WTC11 (cell line): ENCODE results near the gene TAOK2. TPM values are rescaled to one million over a fixed set of nuclear protein-coding genes. Genes with fewer than 3 reads are reported as not detected.

Source experiments
- ATAC-seq: fragments of 200-7000 bp; cut with Tn5 transposase; 2 replicates; pipeline ENCODE4 v1.10.0; 2021; ENCODE audit warnings: mild to moderate bottlenecking, moderate library complexity
- CTCF ChIA-PET: fragments of 300-600 bp; sonication (Branson Sonifier 250); formaldehyde crosslinking; loops from one replicate; lab custom pipeline; 2021; ENCODE audit warnings: antibody characterized with exemption; lab: Charles Lee
- POLR2A ChIA-PET: fragments of 350-600 bp; sonication (Branson Sonifier 250); formaldehyde crosslinking; loops from one replicate; lab custom pipeline; 2021; ENCODE audit warnings: antibody characterized with exemption; lab: Charles Lee
- DNase-seq: peaks from one replicate; pipeline ENCODE4 v3.0.0; 2021; ENCODE audit warnings: low spot score
- H3K27ac Mint-ChIP-seq: 2 replicates; pipeline ENCODE4 v1.8.0; 2021; ENCODE audit warnings: mixed read lengths
- H3K27me3 Mint-ChIP-seq: 2 replicates; pipeline ENCODE4 v1.8.0; 2021; ENCODE audit warnings: low read depth, mild to moderate bottlenecking, moderate library complexity, mixed read lengths
- H3K36me3 Mint-ChIP-seq: 2 replicates; pipeline ENCODE4 v1.8.0; 2021; ENCODE audit warnings: mixed read lengths
- H3K4me1 Mint-ChIP-seq: 2 replicates; pipeline ENCODE4 v1.8.0; 2022; ENCODE audit warnings: mixed read lengths
- H3K4me3 Mint-ChIP-seq: 2 replicates; pipeline ENCODE4 v1.8.0; 2021; ENCODE audit warnings: mild to moderate bottlenecking, moderate library complexity, mixed read lengths
- H3K9me3 Mint-ChIP-seq: 2 replicates; pipeline ENCODE4 v1.8.0; 2021; ENCODE audit warnings: mixed read lengths
- CREB1 ChIP-seq: sonication (generic); formaldehyde crosslinking; IDR thresholded peaks from 2 replicates; pipeline ENCODE4 v1.8.0; 2023; ENCODE audit warnings: mild to moderate bottlenecking, missing genetic modification reagents
- ESRRA ChIP-seq: sonication (generic); formaldehyde crosslinking; IDR thresholded peaks from 2 replicates; pipeline ENCODE4 v1.8.1; 2022; ENCODE audit warnings: mild to moderate bottlenecking, missing genetic modification reagents, borderline replicate concordance
- HMGA2 ChIP-seq: fragments of 250-450 bp; sonication (Bioruptor Pico); IDR thresholded peaks from 2 replicates; pipeline ENCODE4 v1.4.0; 2021; ENCODE audit warnings: mild to moderate bottlenecking, moderate library complexity
- MXD4 ChIP-seq: fragments of 250-450 bp; sonication (Bioruptor Pico); IDR thresholded peaks from 2 replicates; pipeline ENCODE4 v1.8.0; 2021; ENCODE audit warnings: mild to moderate bottlenecking, moderate library complexity, borderline replicate concordance
- PRRX2 ChIP-seq: fragments of 250-450 bp; sonication (Bioruptor Pico); IDR thresholded peaks from 2 replicates; pipeline ENCODE4 v1.8.0; 2021; ENCODE audit warnings: mild to moderate bottlenecking
- RORB ChIP-seq: fragments of 250-450 bp; sonication (Bioruptor Pico); IDR thresholded peaks from 2 replicates; pipeline ENCODE4 v1.9.0; 2021; ENCODE audit warnings: mild to moderate bottlenecking
- SOX15 ChIP-seq: fragments of 250-450 bp; sonication (Bioruptor Pico); IDR thresholded peaks from 2 replicates; pipeline ENCODE4 v1.9.0; 2021; ENCODE audit warnings: mild to moderate bottlenecking
- TCF7 ChIP-seq: sonication (generic); formaldehyde crosslinking; IDR thresholded peaks from 2 replicates; pipeline ENCODE4 v1.8.0; 2022; ENCODE audit warnings: mild to moderate bottlenecking, low read depth, missing genetic modification reagents, moderate library complexity
- TEAD1 ChIP-seq: sonication (generic); formaldehyde crosslinking; IDR thresholded peaks from 2 replicates; pipeline ENCODE4 v1.8.0; 2022; ENCODE audit warnings: mild to moderate bottlenecking, missing genetic modification reagents
- USF2 ChIP-seq: sonication (generic); formaldehyde crosslinking; IDR thresholded peaks from 2 replicates; pipeline ENCODE4 v1.8.1; 2023; ENCODE audit warnings: mild to moderate bottlenecking, missing genetic modification reagents, moderate library complexity
- ZNF232 ChIP-seq: sonication (generic); formaldehyde crosslinking; IDR thresholded peaks from 2 replicates; pipeline ENCODE4 v1.8.0; 2022; ENCODE audit warnings: mild to moderate bottlenecking, missing genetic modification reagents
- ZNF281 ChIP-seq: sonication (generic); formaldehyde crosslinking; IDR thresholded peaks from 2 replicates; pipeline ENCODE4 v1.8.0; 2023; ENCODE audit warnings: mild to moderate bottlenecking, missing genetic modification reagents
- ZNF532 ChIP-seq: fragments of 250-450 bp; sonication (Bioruptor Pico); IDR thresholded peaks from 2 replicates; pipeline ENCODE4 v1.9.0; 2021; ENCODE audit warnings: mild to moderate bottlenecking, borderline replicate concordance
- ZNF671 ChIP-seq: fragments of 250-450 bp; sonication (Bioruptor Pico); IDR thresholded peaks from 2 replicates; pipeline ENCODE4 v1.8.0; 2021; ENCODE audit warnings: mild to moderate bottlenecking
- total RNA-seq: library from RNA; stranded (reverse); gene quantifications from 3 replicates; pipeline ENCODE4 v1.2.3, GENCODE V29; 2021
- TF ChIP-seq, protein P1 (sequence below): sonication (generic); formaldehyde crosslinking; conservative IDR thresholded peaks from 2 replicates; pipeline ENCODE4 v1.8.1; 2023; ENCODE audit warnings: mild to moderate bottlenecking, low read depth, missing genetic modification reagents, moderate library complexity
- TF ChIP-seq, protein P2 (sequence below): sonication (generic); formaldehyde crosslinking; IDR thresholded peaks from 2 replicates; pipeline ENCODE4 v1.8.0; 2022; ENCODE audit warnings: mild to moderate bottlenecking, missing genetic modification reagents
- TF ChIP-seq, protein P3 (sequence below): fragments of 250-450 bp; sonication (Bioruptor Pico); conservative IDR thresholded peaks from 2 replicates; pipeline ENCODE4 v1.9.0; 2021; ENCODE audit warnings: mild to moderate bottlenecking
- TF ChIP-seq, protein P4 (sequence below): sonication (generic); formaldehyde crosslinking; IDR thresholded peaks from 2 replicates; pipeline ENCODE4 v1.8.1; 2022; ENCODE audit warnings: low read depth, mild to moderate bottlenecking, moderate library complexity, missing genetic modification reagents, borderline replicate concordance

The TAOK2 gene
- total RNA-seq, 1 experiment from 2014 or later = 42.4 TPM

DNA sequence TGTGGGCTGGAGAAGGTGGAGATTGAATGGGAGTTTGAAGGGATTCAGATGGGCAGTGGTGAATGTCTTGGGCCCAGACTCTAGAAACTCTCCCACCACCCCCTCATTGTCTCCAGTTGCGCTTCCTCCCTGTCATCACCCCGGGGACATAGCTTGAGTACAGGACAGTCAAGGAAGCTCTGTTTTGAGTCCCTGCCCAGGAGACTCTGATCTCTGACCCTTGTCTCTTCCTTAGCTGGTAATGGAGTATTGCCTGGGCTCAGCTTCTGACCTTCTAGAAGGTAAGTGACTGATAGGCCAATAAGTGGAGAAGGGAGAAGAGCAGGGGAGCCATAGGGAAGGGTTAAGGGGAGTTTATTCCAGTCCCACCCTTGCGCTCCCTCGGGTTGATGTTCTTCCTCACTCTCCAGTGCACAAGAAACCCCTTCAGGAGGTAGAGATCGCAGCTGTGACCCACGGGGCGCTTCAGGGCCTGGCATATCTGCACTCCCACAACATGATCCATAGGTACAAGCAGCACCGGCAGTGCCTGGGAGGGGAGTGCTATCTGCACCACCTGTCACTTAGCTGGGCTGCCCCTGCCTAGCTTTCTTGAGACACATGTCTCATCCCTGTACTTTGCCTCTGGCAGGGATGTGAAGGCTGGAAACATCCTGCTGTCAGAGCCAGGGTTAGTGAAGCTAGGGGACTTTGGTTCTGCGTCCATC, 5.0 kb downstream of the TAOK2 start:
- no peak for DNase-seq
- CTCF ChIA-PET = interaction anchor here (1.8 to 1.9 kb wide), 2 partner anchors 22 to 53 kb away, joined by 4 to 5 read pairs; partner anchors contain the start of gene TLCD3B

More for the DNA sequence above, 5.0 kb downstream of the TAOK2 start:
- Mint-ChIP-seq H3K27me3 (no peaks in the 10 kb centered on the region), H3K4me1 (peaks cover 27% of the 10 kb centered on the region), H3K9me3 (no peaks in the 10 kb centered on the region), H3K4me3 (no peak overlapping the region), H3K36me3 (peaks cover 44% of the 10 kb centered on the region), H3K27ac (no peak overlapping the region)
- POLR2A ChIA-PET = no interaction called here
- TF ChIP-seq, protein P1, sequence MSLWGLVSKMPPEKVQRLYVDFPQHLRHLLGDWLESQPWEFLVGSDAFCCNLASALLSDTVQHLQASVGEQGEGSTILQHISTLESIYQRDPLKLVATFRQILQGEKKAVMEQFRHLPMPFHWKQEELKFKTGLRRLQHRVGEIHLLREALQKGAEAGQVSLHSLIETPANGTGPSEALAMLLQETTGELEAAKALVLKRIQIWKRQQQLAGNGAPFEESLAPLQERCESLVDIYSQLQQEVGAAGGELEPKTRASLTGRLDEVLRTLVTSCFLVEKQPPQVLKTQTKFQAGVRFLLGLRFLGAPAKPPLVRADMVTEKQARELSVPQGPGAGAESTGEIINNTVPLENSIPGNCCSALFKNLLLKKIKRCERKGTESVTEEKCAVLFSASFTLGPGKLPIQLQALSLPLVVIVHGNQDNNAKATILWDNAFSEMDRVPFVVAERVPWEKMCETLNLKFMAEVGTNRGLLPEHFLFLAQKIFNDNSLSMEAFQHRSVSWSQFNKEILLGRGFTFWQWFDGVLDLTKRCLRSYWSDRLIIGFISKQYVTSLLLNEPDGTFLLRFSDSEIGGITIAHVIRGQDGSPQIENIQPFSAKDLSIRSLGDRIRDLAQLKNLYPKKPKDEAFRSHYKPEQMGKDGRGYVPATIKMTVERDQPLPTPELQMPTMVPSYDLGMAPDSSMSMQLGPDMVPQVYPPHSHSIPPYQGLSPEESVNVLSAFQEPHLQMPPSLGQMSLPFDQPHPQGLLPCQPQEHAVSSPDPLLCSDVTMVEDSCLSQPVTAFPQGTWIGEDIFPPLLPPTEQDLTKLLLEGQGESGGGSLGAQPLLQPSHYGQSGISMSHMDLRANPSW (CRISPR knock-in tag) = no peak
- no peak for TF ChIP-seq ESRRA (CRISPR knock-in tag)
- TF ChIP-seq, protein P2, sequence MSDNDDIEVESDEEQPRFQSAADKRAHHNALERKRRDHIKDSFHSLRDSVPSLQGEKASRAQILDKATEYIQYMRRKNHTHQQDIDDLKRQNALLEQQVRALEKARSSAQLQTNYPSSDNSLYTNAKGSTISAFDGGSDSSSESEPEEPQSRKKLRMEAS (CRISPR knock-in tag) = no peak
- no peak for TF ChIP-seq RORB (CRISPR knock-in tag)
- no peak for TF ChIP-seq PRRX2
- no peak for TF ChIP-seq ZNF671
- no peak for TF ChIP-seq ZNF232
- TF ChIP-seq CREB1 (CRISPR knock-in tag) = no peak
- no peak for TF ChIP-seq ZNF281 (CRISPR knock-in tag)
- TF ChIP-seq SOX15 = no peak
- no peak for TF ChIP-seq MXD4 (CRISPR knock-in tag)
- TF ChIP-seq ZNF532 (CRISPR knock-in tag) = no peak
- TF ChIP-seq, protein P3, sequence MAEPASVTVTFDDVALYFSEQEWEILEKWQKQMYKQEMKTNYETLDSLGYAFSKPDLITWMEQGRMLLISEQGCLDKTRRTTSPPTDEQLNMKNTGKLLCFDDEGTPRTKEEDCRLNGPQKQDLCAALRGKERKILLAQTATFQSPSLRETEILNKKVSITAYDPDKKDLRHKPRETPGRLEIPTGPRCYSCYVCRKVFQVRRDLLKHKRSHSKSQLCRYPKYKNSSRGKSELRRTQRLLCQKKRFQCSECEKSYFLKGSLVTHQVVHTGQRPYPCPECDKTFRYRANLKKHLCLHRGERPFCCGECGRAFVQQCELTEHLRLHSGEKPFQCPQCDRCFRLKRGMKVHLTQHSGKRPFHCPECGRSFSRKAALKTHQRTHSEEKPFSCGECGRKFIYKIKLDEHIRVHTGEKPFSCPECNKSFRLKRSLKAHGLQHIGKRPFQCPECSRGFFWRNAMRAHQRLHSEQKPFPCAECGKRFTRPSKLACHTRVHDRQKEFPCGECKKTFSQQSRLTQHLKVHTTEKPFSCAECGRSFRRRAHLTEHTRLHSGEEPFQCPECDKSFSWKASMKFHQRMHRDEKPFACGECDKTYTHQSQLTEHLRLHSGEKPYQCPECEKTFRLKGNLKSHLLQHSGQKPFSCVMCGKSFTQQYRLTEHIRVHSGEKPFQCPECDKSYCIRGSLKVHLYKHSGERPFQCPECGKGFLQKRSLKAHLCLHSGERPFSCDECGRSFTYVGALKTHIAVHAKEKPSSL (CRISPR knock-in tag) = no peak
- TF ChIP-seq USF2 (CRISPR knock-in tag) = no peak
- TF ChIP-seq HMGA2 (CRISPR knock-in tag) = no peak
- no peak for TF ChIP-seq TCF7 (CRISPR knock-in tag)
- TF ChIP-seq, protein P4, sequence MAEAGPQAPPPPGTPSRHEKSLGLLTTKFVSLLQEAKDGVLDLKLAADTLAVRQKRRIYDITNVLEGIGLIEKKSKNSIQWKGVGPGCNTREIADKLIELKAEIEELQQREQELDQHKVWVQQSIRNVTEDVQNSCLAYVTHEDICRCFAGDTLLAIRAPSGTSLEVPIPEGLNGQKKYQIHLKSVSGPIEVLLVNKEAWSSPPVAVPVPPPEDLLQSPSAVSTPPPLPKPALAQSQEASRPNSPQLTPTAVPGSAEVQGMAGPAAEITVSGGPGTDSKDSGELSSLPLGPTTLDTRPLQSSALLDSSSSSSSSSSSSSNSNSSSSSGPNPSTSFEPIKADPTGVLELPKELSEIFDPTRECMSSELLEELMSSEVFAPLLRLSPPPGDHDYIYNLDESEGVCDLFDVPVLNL (CRISPR knock-in tag) = no peak
- TF ChIP-seq TEAD1 = no peak
- ATAC-seq = no peak
